Suprapubic skin (tissue), 4 donors: Measurements from ENCODE around the gene RNF121. TPM values are rescaled to one million over a fixed set of nuclear protein-coding genes. Genes with fewer than 3 reads are reported as not detected.
A peak's percentile ranks its signal among the peaks of the same experiment; 100 is the strongest.

Source experiments
- DNase-seq, 2 donors: peaks; one replicate each; pipeline ENCODE4 v3.0.0-alpha.2; 2019; ENCODE audit warnings: low spot score in 2 of 2
- H3K27ac ChIP-seq: fragments of 200-600 bp; sonication (generic); one replicate; pipeline ENCODE4 v1.5.1; 2019
- H3K27me3 ChIP-seq: fragments of 200-600 bp; sonication (generic); one replicate; pipeline ENCODE4 v1.5.1; 2019
- H3K36me3 ChIP-seq: fragments of 200-600 bp; sonication (generic); one replicate; pipeline ENCODE4 v1.5.1; 2019
- H3K4me1 ChIP-seq: fragments of 200-600 bp; sonication (generic); one replicate; pipeline ENCODE4 v1.5.1; 2019
- H3K4me3 ChIP-seq: fragments of 200-600 bp; sonication (generic); one replicate; pipeline ENCODE4 v1.5.1; 2019; ENCODE audit warnings: mild to moderate bottlenecking
- H3K9me3 ChIP-seq: fragments of 200-600 bp; sonication (generic); one replicate; pipeline ENCODE4 v1.5.1; 2019
- CTCF ChIP-seq, 2 donors: fragments of 200-600 bp in 1 of 2; fragments of 450-650 bp in 1 of 2; sonication (generic) in 1 of 2; IDR thresholded peaks; one replicate each; pipeline ENCODE4 v1.5.1; 2016 to 2019; ENCODE audit warnings: antibody characterized with exemption in 2 of 2, mild to moderate bottlenecking in 1 of 2, moderate library complexity in 1 of 2
- EP300 ChIP-seq: sonication (generic); formaldehyde crosslinking; IDR thresholded peaks from one replicate; pipeline ENCODE4 v1.6.1; 2017; ENCODE audit warnings: antibody characterized with exemption
- POLR2A ChIP-seq, 2 donors: fragments of 450-650 bp; IDR thresholded peaks; one replicate each; pipeline ENCODE4 v1.6.1; 2017; ENCODE audit warnings: antibody characterized with exemption in 2 of 2, mild to moderate bottlenecking in 2 of 2, moderate library complexity in 2 of 2
- POLR2AphosphoS5 ChIP-seq, 3 donors: sonication (generic); formaldehyde crosslinking; IDR thresholded peaks; one replicate each; pipeline ENCODE4 v1.6.1; 2017; ENCODE audit warnings: antibody characterized with exemption in 3 of 3
- WGBS: methylation state at CpG from one replicate; pipeline ENCODE4 v1.1.5; 2018; 5-methylcytosine and 5-hydroxymethylcytosine counted together
- total RNA-seq, 4 donors: library from RNA; depleted of rRNA; stranded (reverse); fragments of >200 nt; gene quantifications; one replicate each; pipeline ENCODE4 v1.1.0, GENCODE V29; 2016

RNF121 gene
- total RNA-seq, 4 donors from 2014 or later, result 19.6 to 36.0 (median 26.3) TPM

GRCh38 chr11:72009156-72009555, 80.3 kb downstream of the RNF121 start:
- Histone ChIP-seq H3K4me3 (no peak overlapping the region), H3K4me1 (peaks cover 29% of the 10 kb centered on the region), H3K36me3 (peaks cover 99% of the 10 kb centered on the region), H3K9me3 (no peaks in the 10 kb centered on the region), H3K27me3 (no peaks in the 10 kb centered on the region), H3K27ac (no peak overlapping the region)
- no peak for TF ChIP-seq EP300
- no peak for TF ChIP-seq CTCF (IDR thresholded peaks at IDR 0.05)
- TF ChIP-seq POLR2A (IDR thresholded peaks at IDR 0.05), result no peak
- DNase-seq, result no peak
- 96% methylated on average over 6 of the region's 6 CpGs for WGBS

- peak in 1 of 2 donors; percentile 55 for DNase-seq
- no peaks in the 10 kb centered on the region for H3K9me3 ChIP-seq
- H3K4me1 ChIP-seq, result peaks cover 44% of the 10 kb centered on the region
- no peak overlapping the region for H3K4me3 ChIP-seq
- peaks cover 99% of the 10 kb centered on the region for H3K36me3 ChIP-seq
- no peak for TF ChIP-seq EP300
- no peak for TF ChIP-seq POLR2AphosphoS5 (IDR thresholded peaks at IDR 0.05)
- TF ChIP-seq CTCF (IDR thresholded peaks at IDR 0.05), result no peak
- TF ChIP-seq POLR2A (IDR thresholded peaks at IDR 0.05), result no peak
- H3K27ac ChIP-seq, result no peak overlapping the region
- WGBS, result 88% methylated on average over 8 of the region's 10 CpGs
- no peaks in the 10 kb centered on the region for H3K27me3 ChIP-seq
Observed at GRCh38 chr11:72010529-72011233, 81.8 kb downstream of the RNF121 start.

GRCh38 chr11:72012091-72012630, 83.3 kb downstream of the RNF121 start:
- Histone ChIP-seq H3K9me3 (no peaks in the 10 kb centered on the region), H3K36me3 (peaks cover 99% of the 10 kb centered on the region), H3K4me1 (peaks cover 47% of the 10 kb centered on the region), H3K4me3 (no peak overlapping the region), H3K27me3 (no peaks in the 10 kb centered on the region), H3K27ac (peak overlapping the region; percentile 64)
- WGBS, result 59% methylated on average over 4 of the region's 5 CpGs
- peak in 1 of 2 donors; percentile 71 for DNase-seq
- TF ChIP-seq POLR2A (IDR thresholded peaks at IDR 0.05) (no peak), CTCF (IDR thresholded peaks at IDR 0.05) (no peak), POLR2AphosphoS5 (IDR thresholded peaks at IDR 0.05) (no peak), EP300 (no peak)

- Histone ChIP-seq H3K4me3 (no peak overlapping the region), H3K27ac (peak overlapping the region; percentile 64)
Observed at GRCh38 chr11:72012897-72013721, 84.3 kb downstream of the RNF121 start.

More at GRCh38 chr11:72012897-72013721, 84.3 kb downstream of the RNF121 start:
- 31% methylated on average over 20 of the region's 33 CpGs for WGBS
- H3K36me3 ChIP-seq, result peaks cover 99% of the 10 kb centered on the region
- no peaks in the 10 kb centered on the region for H3K9me3 ChIP-seq
- H3K27me3 ChIP-seq, result no peaks in the 10 kb centered on the region
- H3K4me1 ChIP-seq, result peaks cover 47% of the 10 kb centered on the region
- peak in 1 of 2 donors; percentile 89 for DNase-seq
- TF ChIP-seq EP300 (no peak), CTCF (IDR thresholded peaks at IDR 0.05) (peak in 1 of 2 donors; percentile 8), POLR2A (IDR thresholded peaks at IDR 0.05) (no peak), POLR2AphosphoS5 (IDR thresholded peaks at IDR 0.05) (peak in 2 of 3 donors; percentile 56 to 65)
